ENCODE data around the gene POPDC2.

Gene POPDC2

DNA sequence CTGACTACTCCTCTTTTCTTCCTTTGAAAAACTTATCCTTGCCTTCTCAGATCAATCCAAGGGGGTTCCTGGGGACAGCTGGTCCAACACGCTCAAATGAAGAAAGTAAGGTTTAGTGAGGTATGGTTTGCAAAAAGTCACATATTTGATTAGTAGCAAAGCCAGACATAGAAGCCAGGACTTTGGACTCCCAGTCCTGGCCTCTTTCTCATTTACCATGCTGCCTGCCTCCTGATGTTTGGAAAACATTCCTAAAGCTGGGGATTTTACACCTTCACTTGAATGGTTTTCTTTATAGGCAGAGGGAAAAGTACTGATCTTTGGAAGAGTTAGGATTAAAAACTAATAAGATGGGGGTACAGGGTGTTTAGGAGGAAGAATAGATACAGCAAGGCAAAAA lies 14.6 kb downstream of the POPDC2 start:
- Histone ChIP-seq H3K4me3 (ENCODE audit: low read depth, low read length) (no peak overlapping the region), H3K9me3 (0 out of 2 replicates have a peak, but pooled peaks cover 3% of the 10 kb centered on the region), H3K36me3 (peaks cover 21% of the 10 kb centered on the region), H3K27me3 (no peaks in the 10 kb centered on the region), H3K4me1 (peaks cover 12% of the 10 kb centered on the region; the same call in 1 of the 2 replicates)
- TF ChIP-seq, protein P1, sequence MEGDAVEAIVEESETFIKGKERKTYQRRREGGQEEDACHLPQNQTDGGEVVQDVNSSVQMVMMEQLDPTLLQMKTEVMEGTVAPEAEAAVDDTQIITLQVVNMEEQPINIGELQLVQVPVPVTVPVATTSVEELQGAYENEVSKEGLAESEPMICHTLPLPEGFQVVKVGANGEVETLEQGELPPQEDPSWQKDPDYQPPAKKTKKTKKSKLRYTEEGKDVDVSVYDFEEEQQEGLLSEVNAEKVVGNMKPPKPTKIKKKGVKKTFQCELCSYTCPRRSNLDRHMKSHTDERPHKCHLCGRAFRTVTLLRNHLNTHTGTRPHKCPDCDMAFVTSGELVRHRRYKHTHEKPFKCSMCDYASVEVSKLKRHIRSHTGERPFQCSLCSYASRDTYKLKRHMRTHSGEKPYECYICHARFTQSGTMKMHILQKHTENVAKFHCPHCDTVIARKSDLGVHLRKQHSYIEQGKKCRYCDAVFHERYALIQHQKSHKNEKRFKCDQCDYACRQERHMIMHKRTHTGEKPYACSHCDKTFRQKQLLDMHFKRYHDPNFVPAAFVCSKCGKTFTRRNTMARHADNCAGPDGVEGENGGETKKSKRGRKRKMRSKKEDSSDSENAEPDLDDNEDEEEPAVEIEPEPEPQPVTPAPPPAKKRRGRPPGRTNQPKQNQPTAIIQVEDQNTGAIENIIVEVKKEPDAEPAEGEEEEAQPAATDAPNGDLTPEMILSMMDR (IDR thresholded peaks at IDR 0.05; ENCODE audit: low read depth, low read length): no peak
- DNase-seq: no peak

DNA sequence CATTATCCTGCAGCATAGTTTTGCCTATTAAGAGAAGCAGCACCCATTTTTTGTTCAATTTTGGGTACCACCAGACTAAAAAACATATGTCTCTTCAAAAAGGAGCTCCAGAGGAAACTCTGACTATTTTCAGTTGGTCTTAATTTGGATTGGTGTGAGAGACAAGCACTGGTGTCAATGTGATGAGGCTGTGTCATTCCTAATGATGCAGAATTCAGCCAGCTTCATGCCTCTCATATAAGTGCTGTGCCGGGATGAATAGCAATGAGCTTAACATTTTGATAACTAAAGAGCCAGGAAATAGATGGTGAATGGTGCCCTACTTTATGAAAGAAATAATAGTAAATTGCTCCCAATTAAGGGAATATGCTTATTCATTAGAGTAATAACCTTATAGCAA lies 15.9 kb downstream of the POPDC2 start:
- Histone ChIP-seq H3K27me3 (no peaks in the 10 kb centered on the region), H3K4me3 (ENCODE audit: low read depth, low read length) (no peak overlapping the region), H3K9me3 (0 out of 2 replicates have a peak, but pooled peaks cover 3% of the 10 kb centered on the region), H3K4me1 (peaks cover 13% of the 10 kb centered on the region), H3K36me3 (peaks cover 21% of the 10 kb centered on the region)
- TF ChIP-seq, protein P1 (IDR thresholded peaks at IDR 0.05; ENCODE audit: low read depth, low read length): no peak
- DNase-seq: no peak

DNA sequence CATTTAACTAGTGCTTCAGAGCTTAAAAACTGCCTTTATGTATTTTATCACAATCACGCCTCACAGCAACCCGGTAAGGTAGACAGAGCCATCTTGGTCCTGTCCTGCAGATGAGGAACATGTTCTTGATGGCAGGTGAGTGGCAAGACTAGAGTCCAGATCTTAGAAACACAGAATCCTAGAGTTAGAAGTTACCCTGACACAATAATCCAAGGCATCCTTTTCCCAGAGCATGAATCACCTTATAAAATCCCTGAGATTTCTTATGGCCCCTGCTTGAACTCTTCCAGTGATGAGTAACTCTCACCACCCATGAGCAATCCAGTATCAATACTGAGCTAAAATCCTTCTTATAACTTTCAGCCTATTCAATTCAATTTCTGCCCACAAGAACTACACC lies 16.9 kb downstream of the POPDC2 start:
- TF ChIP-seq, protein P1 (IDR thresholded peaks at IDR 0.05; ENCODE audit: low read depth, low read length): no peak
- no peaks in the 10 kb centered on the region for H3K27me3 ChIP-seq
- no peak for DNase-seq
- 0 out of 2 replicates have a peak, but pooled peaks cover 3% of the 10 kb centered on the region for H3K9me3 ChIP-seq
- H3K4me1 ChIP-seq: peaks cover 13% of the 10 kb centered on the region
- H3K36me3 ChIP-seq: peaks cover 21% of the 10 kb centered on the region
- H3K4me3 ChIP-seq (ENCODE audit: low read depth, low read length): no peak overlapping the region

DNA sequence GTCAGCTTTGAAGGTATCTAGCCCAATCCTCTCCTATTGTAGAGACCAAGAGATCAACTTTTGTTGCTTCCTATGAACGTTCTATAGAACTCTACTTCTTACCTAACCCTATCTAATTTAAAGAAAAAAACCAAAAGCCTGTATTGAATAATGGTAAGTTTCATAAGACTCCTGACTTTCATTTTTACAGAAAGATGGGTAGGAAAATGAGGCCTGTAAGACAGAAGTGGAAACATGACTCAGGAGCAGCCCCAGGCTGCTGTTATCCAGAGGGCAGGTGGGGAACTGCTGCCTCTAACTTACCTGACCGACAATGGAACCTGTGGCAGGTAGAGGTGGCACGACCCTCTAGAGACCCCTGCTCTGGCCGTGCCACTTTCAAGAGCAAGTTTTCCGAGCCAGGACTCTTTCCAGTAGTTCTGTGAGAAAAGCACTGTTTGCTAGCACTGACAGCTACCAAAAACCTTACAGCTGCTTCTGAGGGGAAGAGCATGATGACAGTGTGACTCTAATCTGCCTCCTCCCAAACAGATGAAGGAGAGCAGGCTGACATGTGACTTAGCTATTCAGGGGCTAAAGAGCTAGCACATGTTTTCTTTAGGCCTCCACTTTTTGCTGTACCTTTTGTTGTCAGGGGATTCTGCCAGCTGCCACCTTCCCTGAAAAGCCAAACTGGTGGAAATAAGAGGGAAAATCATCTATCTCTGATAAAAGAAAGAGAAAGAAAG lies 17.5 kb downstream of the POPDC2 start:
- TF ChIP-seq, protein P1 (IDR thresholded peaks at IDR 0.05; ENCODE audit: low read depth, low read length): no peak
- Histone ChIP-seq H3K4me3 (ENCODE audit: low read depth, low read length) (no peak overlapping the region), H3K36me3 (peaks cover 16% of the 10 kb centered on the region), H3K27me3 (no peaks in the 10 kb centered on the region), H3K4me1 (peaks cover 18% of the 10 kb centered on the region), H3K9me3 (0 out of 2 replicates have a peak, but pooled peaks cover 3% of the 10 kb centered on the region)
- no peak for DNase-seq

DNA sequence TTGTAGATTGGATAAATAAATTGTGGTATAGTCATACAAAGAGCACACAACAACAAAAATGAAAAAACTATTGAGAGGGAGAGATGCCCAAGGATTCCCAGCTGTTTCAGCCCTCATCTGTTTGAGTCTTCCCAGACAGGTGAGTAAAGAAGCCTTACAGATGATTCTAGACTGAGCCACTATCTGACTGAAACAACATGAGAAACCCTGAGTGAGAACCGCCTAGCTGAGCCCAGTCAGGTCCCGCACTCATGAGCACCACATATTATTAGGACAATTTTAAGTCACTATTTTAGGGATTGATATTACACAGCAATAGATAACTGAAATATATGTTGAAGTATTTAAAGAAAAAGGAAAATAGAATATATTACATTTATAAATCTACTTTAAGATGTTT lies 19.0 kb downstream of the POPDC2 start:
- Histone ChIP-seq H3K4me3 (ENCODE audit: low read depth, low read length) (no peak overlapping the region), H3K4me1 (peaks cover 33% of the 10 kb centered on the region), H3K9me3 (0 out of 2 replicates have a peak, but pooled peaks cover 3% of the 10 kb centered on the region), H3K36me3 (peaks cover 13% of the 10 kb centered on the region), H3K27me3 (no peaks in the 10 kb centered on the region)
- TF ChIP-seq, protein P1 (IDR thresholded peaks at IDR 0.05; ENCODE audit: low read depth, low read length): no peak
- DNase-seq: no peak

Data from BE2C (cell line).